CD4-positive, alpha-beta T cell treated with Interleukin-21 for 1 hour (primary cell): Measurements from ENCODE around the gene CMSS1.

Source experiments
- DNase-seq: peaks from one replicate; pipeline ENCODE4 v3.0.0-alpha.2; 2020

CMSS1 gene

DNA sequence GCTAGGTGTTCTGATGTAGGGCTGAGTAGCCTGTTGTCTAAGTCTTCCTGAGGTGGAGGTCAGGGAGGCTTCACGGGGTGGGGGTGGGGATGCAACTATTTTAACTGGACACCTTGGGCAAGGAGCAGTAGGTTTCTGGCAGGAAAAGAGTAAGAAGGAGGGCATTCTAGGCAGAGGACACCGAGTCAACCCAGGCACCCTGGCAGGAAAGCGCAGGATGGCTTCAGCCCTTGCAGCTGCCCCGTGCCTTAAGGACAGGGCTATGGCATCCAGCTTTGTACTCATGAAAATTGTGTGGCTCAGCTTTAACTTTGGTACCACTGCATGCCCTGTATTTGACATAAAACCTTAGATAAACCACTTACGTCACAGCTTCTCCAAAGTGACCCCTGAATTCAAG, 303.0 kb downstream of the CMSS1 start:
- no peak for DNase-seq

GRCh38 chr3:100122321-100122720, 304.7 kb downstream of the CMSS1 start:
- no peak for DNase-seq

DNA sequence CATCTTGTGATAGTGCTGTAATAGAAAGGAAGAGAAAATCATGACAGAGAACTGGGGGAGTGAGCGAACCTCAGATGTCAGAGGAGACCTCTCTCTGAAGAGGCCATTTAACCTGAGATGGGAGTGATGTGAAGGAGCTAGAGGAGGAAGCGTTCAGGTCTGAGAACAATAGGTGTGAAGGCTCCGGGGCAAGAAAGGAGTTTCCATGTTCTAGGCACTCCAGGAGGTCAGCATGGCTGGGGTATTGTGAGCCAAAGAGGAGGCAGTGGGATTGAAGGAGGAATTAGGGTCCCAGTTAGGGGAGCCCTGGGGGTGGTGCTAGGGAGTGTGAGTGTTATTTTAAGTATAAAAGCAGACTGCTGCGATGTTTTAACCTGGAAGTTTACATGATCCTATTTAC, 305.4 kb downstream of the CMSS1 start:
- DNase-seq: no peak

DNA sequence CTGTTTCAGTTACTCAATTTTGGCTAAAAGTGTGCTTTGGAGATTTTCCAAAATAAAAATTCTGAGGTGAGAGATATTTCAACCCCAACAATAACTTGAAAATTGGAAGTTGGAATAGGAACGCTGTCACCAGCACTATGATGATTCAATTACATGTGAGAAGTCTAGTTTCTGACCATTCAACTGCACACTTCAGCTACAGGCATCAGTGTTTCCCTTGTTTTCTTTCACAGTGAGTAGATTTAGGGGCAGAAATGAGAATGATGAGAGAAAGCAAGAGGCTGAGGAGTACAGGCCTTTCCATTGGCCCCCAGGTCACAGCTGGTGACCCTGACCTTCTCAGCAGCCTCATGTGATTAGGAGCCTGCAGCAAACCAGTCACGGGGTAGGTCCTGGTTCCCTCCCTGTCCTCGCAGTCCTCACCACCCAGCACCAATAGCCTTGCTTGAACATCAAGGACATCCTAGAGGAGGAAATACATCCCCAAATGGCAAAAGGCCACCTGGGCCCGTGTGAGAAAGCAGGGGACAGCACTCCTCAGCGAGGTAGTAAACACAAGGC, 306.6 kb downstream of the CMSS1 start:
- DNase-seq: no peak

- no peak for DNase-seq
Observed at GRCh38 chr3:100125161-100125938, 307.7 kb downstream of the CMSS1 start.

GRCh38 chr3:100127792-100128191, 310.1 kb downstream of the CMSS1 start:
- DNase-seq: no peak

GRCh38 chr3:100128565-100128964, 310.9 kb downstream of the CMSS1 start:
- DNase-seq: no peak

DNA sequence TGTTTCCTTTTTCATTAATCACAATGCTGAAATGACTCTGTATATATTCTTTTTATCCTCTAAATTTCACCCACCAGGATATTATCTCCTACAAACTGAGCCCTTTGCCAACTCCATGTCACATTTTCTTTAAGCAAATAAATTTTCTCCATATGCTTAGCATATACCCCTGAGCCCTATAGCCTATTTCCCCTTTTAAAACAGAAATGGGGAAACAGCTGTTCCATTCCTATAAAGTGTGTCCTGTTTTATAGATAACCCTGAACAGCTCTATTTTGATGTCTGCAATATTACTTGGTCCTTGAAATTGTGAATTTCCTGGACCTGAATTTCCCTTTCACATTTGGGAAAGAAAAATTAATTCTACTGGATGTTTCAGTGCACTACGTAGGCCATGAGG, 312.3 kb downstream of the CMSS1 start:
- DNase-seq: no peak

DNA sequence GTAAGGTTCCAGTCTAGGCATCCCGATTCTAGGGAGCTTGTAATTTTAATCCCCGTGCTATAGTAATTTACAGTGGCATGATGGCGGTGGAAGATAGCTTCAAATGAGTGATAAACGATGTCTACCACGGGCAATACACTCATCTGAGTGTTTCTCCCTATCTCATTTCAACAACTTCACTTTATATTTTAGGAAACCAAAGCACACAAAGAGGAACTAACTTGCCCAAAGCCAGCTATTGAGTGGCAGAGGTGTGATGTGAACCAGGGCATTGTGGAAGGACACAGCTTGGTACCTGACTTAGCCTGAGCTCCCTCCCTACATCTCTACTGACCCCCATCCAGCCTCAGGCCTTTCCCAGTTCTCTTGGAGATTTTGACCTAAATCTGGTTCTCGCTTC, 313.6 kb downstream of the CMSS1 start:
- no peak for DNase-seq

GRCh38 chr3:100136921-100137320, 319.3 kb downstream of the CMSS1 start:
- DNase-seq: no peak

GRCh38 chr3:100140976-100141375, 323.3 kb downstream of the CMSS1 start:
- DNase-seq: no peak

- DNase-seq: no peak
Observed at GRCh38 chr3:100141586-100141985, 323.9 kb downstream of the CMSS1 start.

- DNase-seq: no peak
Observed at GRCh38 chr3:100144255-100144866, 326.7 kb downstream of the CMSS1 start.

DNA sequence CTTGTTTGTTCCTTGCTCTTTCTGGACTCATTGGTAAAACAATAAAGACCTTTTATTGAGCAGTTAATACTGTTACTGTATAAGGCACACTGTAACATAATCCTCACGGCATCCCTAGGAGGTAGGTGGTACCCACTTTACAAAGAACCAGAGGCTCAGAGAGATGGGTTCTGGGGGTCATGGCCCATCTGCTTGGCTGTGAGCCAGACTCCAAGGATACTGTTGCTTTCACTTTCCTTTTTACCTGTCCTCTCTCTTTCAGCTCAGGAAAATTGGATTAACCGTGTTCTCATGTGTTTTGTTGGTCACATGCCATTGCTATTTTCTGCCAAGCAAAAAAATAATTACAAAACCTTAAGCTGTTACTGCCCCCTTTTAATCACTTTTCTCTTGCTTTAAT, 331.5 kb downstream of the CMSS1 start:
- no peak for DNase-seq

DNA sequence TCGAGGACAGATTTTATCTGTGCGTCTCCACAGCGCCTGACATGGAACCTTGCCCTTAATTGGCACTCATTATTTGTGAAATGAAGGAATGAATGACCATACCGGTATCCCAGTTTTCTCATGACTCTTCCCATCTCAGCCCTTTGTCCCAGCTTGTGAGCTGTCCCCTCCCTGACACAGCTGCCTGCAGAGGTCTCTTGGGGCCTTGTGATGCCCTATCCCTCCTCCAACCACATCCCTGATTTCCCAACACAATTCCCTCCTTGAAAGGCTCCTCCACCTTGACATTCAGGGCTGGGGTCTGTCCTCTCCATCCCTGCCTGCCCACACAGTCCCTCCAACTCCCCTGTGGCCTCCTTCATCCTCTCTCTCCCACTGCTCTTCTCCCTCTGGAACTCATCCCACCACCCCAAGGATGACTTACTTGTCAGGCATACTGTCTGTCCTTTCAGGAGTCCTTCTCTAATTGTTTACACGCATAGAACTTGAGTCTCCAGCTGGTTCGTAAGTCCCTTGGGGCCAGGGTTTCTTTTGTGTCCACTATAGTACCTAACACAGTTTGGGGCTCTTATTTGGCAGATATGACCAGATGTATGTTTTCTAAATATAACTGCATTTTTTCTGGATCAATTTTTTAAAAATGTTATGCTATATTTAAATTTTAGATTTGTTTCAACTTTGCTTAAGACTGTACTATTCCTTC, 332.2 kb downstream of the CMSS1 start:
- DNase-seq: no peak

DNA sequence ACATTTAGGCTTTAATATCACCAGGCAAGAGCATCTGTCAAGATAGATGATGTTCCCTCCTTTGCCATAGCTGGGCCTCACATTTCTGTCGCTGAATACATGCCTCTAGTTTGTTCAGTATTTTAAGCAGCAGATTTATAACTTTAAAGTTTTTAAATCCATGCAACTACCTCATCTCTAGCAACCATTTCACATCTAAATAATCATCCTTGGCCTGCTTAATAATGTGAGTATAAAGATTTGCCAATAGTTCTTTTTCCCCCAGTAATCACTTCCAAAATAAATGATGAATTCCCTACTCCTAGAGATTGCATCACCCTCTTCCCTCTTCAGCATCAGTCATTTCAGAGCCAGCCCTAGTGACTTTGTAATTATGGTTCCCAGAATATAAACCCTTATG, 332.8 kb downstream of the CMSS1 start:
- DNase-seq: no peak

- DNase-seq: no peak
Observed at GRCh38 chr3:100151024-100151707, 333.5 kb downstream of the CMSS1 start.

GRCh38 chr3:100154171-100154570, 336.5 kb downstream of the CMSS1 start:
- no peak for DNase-seq

DNA sequence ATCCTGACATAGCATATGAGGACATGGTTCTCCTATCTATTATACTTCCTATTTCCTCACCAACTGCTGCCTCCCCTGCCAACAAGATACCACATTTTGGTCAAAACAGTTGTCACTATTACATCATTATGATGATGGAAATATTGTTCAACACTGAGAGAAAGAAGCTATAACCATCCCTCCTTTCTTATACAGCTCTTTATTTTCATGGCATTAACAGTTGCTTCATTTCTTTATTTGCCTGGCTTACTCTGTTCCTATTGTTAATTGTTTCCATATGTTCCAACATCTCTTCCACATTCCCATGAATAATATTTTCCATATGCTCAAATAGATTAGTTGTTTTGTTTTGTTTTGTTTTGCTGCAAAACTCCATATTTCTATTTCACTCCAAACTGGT, 337.5 kb downstream of the CMSS1 start:
- no peak for DNase-seq

DNA sequence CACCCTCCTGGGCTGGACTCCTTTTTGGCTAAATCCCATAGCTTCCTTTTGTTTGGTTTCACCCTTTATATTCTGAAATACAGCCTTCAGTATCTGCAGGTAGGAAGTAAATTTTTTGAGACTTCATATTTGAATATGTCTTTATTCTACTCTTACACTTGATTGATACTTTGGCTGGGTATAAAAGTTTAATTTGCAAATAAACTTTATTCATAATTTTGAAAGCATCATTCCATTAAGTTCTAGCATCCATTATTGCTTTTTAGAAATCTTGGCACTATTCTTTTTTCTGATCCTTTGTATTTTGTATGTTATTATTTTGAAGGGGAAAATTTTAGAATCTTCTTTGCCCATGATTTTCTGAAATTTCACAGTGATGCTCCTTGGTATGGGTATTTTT, 337.9 kb downstream of the CMSS1 start:
- no peak for DNase-seq

- DNase-seq: no peak
Observed at GRCh38 chr3:100157685-100158084, 340.0 kb downstream of the CMSS1 start.

DNA sequence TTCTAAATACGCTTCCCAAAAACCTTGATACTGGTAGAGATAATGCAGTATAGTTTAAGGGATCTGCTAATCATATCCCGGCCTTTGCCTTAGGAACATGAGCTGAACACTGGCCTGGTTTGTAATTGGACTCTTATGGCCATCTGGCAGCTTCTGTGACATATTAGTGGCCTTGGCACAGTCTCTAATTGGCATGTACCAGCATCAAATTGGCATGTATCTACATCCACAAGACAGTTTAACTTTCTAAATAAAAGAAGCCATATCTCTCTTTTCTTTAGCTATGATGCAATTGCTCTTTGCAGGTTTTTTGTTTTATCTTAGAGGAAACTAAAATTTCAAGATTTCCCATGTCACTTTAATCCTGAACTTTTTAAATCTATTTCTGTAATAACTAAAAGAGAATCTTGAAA, 341.3 kb downstream of the CMSS1 start:
- DNase-seq: no peak
